Endodermal cell (in vitro differentiated cells): Measurements from ENCODE around the gene IRF2BP2. TPM values are rescaled to one million over a fixed set of nuclear protein-coding genes. Genes with fewer than 3 reads are reported as not detected.

Source experiments
- DNase-seq: peaks from one replicate; pipeline ENCODE4 v3.0.0-alpha.2; 2017
- H3K27ac ChIP-seq: 2 replicates; pipeline ENCODE4 v1.5.1; 2013; ENCODE audit warnings: mild to moderate bottlenecking, low read depth, low read length, moderate library complexity
- H3K27me3 ChIP-seq: 2 replicates; pipeline ENCODE4 v1.6.1; 2013; ENCODE audit warnings: mild to moderate bottlenecking, low read length, moderate library complexity; ENCODE audit not compliant: insufficient read depth, control insufficient read depth, poor library complexity, severe bottlenecking
- H3K36me3 ChIP-seq: 2 replicates; pipeline ENCODE4 v1.7.0; 2013; ENCODE audit warnings: mild to moderate bottlenecking, low read length, moderate library complexity; ENCODE audit not compliant: control insufficient read depth, insufficient read depth
- H3K4me1 ChIP-seq: one replicate; pipeline ENCODE4 v1.7.0; 2013; ENCODE audit warnings: low read length; ENCODE audit not compliant: control insufficient read depth, insufficient read depth
- H3K4me3 ChIP-seq: 2 replicates; pipeline ENCODE4 v1.5.1; 2013; ENCODE audit warnings: mild to moderate bottlenecking, low read length, moderate library complexity
- H3K9ac ChIP-seq: 2 replicates; pipeline ENCODE4 v1.6.1; 2013; ENCODE audit warnings: mild to moderate bottlenecking, low read length, moderate library complexity; ENCODE audit not compliant: poor library complexity, severe bottlenecking; ENCODE audit errors: extremely low read depth
- H3K9me3 ChIP-seq: 2 replicates; pipeline ENCODE4 v1.6.1; 2013; ENCODE audit warnings: mild to moderate bottlenecking, low read length, moderate library complexity; ENCODE audit not compliant: control insufficient read depth
- H3K27ac Mint-ChIP-seq: 2 replicates; pipeline ENCODE4 v1.8.0; 2020; ENCODE audit warnings: mixed read lengths
- H3K27me3 Mint-ChIP-seq: 2 replicates; pipeline ENCODE4 v1.8.0; 2021; ENCODE audit warnings: mild to moderate bottlenecking, mixed read lengths; ENCODE audit not compliant: insufficient read depth
- H3K36me3 Mint-ChIP-seq: 2 replicates; pipeline ENCODE4 v1.8.0; 2020; ENCODE audit warnings: low read depth, mixed read lengths
- H3K4me1 Mint-ChIP-seq: 2 replicates; pipeline ENCODE4 v1.8.0; 2020; ENCODE audit warnings: mixed read lengths
- H3K4me3 Mint-ChIP-seq: 2 replicates; pipeline ENCODE4 v1.8.0; 2020; ENCODE audit warnings: mild to moderate bottlenecking, moderate library complexity, mixed read lengths
- H3K9me3 Mint-ChIP-seq: 2 replicates; pipeline ENCODE4 v1.8.0; 2020; ENCODE audit warnings: mild to moderate bottlenecking, mixed read lengths
- WGBS, 2 experiments: methylation state at CpG; one replicate each; pipeline versions ENCODE4 v1.1.5 to v1.1.7; 2013; ENCODE audit warnings: missing lambda C conversion rate in 2 of 2, mixed read lengths in 1 of 2; ENCODE audit not compliant: insufficient coverage in 1 of 2, insufficient read length in 1 of 2; 5-methylcytosine and 5-hydroxymethylcytosine counted together
- total RNA-seq, 2 donors: library from RNA; stranded (reverse); fragmentation: NEBNext Ultra II Directional in 1 of 2; extraction: Animal tissue kit (Norgen Biotek cat#: 25700) in 1 of 2; gene quantifications; 2 replicates in 1 of 2; 3 replicates in 1 of 2; pipeline ENCODE4 v1.2.1, GENCODE V29; 2021
- TF ChIP-seq, protein P1 (sequence below): fragments of 200-600 bp; sonication (generic); conservative IDR thresholded peaks from 2 replicates; pipeline ENCODE4 v1.5.0; 2021; ENCODE audit warnings: antibody characterized with exemption, mild to moderate bottlenecking

The IRF2BP2 gene
- total RNA-seq, 2 donors from 2014 or later = 41.6 to 45.7 TPM

DNA sequence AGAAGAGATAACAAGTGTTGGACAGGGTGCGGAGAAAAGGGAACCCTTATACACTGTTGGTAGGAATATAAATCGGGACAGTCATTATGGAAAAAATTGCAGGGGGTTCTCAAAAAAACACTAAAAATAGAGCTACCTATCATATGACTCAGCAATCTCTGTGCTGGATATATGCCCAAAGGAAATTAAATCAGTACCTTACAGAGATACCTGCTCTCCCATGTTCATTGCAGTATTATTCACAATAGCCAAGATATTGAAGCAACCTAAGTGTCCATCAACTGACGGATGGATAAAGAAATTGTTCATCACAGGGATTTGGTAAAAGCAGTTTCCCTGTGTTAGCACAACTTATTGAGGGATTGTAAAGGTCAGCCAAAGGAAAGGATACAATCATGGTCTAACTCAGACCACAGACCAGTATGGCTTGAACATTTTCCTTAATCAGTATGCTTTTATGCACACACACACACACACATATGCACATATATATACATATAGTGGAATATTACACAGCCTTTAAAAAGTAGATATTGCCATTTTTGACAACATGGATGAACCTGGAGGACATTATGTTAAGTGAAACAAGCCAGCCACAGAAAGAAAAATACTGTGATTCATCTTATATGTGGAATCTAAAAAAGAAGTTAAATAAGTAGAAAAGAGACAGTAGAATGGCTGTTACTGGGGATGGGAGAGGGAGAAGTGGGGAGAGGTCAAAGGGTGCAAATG is 44.2 kb upstream of the IRF2BP2 start:
- no peaks in the 10 kb centered on the region for H3K36me3 Mint-ChIP-seq
- H3K27ac ChIP-seq = no peak overlapping the region
- no peak overlapping the region for H3K9ac ChIP-seq
- no peaks in the 10 kb centered on the region for H3K36me3 ChIP-seq
- DNase-seq = no peak
- 93% methylated on average over 3 of the region's 3 CpGs; no CpG with 5 or more reads in 1 of the 2 experiments for WGBS, 2 experiments
- no peaks in the 10 kb centered on the region for H3K9me3 Mint-ChIP-seq
- peaks cover 5% of the 10 kb centered on the region for H3K4me1 ChIP-seq
- TF ChIP-seq, protein P1, sequence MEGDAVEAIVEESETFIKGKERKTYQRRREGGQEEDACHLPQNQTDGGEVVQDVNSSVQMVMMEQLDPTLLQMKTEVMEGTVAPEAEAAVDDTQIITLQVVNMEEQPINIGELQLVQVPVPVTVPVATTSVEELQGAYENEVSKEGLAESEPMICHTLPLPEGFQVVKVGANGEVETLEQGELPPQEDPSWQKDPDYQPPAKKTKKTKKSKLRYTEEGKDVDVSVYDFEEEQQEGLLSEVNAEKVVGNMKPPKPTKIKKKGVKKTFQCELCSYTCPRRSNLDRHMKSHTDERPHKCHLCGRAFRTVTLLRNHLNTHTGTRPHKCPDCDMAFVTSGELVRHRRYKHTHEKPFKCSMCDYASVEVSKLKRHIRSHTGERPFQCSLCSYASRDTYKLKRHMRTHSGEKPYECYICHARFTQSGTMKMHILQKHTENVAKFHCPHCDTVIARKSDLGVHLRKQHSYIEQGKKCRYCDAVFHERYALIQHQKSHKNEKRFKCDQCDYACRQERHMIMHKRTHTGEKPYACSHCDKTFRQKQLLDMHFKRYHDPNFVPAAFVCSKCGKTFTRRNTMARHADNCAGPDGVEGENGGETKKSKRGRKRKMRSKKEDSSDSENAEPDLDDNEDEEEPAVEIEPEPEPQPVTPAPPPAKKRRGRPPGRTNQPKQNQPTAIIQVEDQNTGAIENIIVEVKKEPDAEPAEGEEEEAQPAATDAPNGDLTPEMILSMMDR = no peak
- H3K27me3 ChIP-seq = no peaks in the 10 kb centered on the region
- no peak overlapping the region for H3K4me3 Mint-ChIP-seq
- no peaks in the 10 kb centered on the region for H3K27me3 Mint-ChIP-seq
- H3K4me3 ChIP-seq = no peak overlapping the region
- H3K4me1 Mint-ChIP-seq = peaks cover 28% of the 10 kb centered on the region
- H3K9me3 ChIP-seq = no peaks in the 10 kb centered on the region
- no peak overlapping the region for H3K27ac Mint-ChIP-seq

DNA sequence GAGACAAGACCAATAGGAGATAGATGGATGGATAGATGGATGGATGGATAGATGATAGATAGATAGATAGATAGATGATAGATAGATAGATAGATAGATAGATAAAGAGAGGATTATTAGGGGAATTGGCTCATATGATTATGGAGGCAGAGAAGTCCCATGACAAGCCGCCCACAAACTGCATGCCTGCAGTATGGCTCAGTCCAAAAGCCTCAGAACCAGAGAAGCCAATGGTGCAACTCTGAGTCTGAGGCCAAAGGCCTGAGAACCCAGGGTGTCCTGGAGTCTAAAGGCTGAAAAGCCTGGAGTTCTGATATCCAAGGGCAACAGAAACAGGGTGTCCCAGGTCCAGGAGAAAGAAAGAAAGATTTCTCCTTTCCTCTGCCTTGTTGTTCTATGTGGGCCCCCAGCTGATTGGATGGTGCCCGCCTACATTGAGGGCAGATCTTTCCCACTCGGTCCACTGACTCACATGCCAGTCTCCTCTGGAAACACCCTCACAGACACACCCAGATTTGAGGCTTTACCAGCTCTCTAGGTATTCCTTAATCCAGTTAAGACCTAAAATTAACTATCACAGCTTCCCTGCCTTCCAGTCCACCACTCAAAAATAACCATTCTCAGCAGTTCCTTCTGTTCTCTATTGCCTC is 39.6 kb upstream of the IRF2BP2 start:
- peaks cover 6% of the 10 kb centered on the region for H3K9me3 Mint-ChIP-seq
- TF ChIP-seq, protein P1 = no peak
- H3K27me3 Mint-ChIP-seq = no peaks in the 10 kb centered on the region
- H3K27ac Mint-ChIP-seq = no peak overlapping the region
- H3K27ac ChIP-seq = no peak overlapping the region
- 71 to 85% methylated on average over 3 of the region's 3 CpGs for WGBS, 2 experiments
- no peak overlapping the region for H3K4me3 ChIP-seq
- no peaks in the 10 kb centered on the region for H3K4me1 Mint-ChIP-seq
- H3K36me3 ChIP-seq = no peaks in the 10 kb centered on the region
- H3K4me1 ChIP-seq = no peaks in the 10 kb centered on the region
- H3K9me3 ChIP-seq = peaks cover 8% of the 10 kb centered on the region
- no peaks in the 10 kb centered on the region for H3K27me3 ChIP-seq
- H3K4me3 Mint-ChIP-seq = no peak overlapping the region
- H3K9ac ChIP-seq = no peak overlapping the region
- no peaks in the 10 kb centered on the region for H3K36me3 Mint-ChIP-seq
- DNase-seq = no peak

DNA sequence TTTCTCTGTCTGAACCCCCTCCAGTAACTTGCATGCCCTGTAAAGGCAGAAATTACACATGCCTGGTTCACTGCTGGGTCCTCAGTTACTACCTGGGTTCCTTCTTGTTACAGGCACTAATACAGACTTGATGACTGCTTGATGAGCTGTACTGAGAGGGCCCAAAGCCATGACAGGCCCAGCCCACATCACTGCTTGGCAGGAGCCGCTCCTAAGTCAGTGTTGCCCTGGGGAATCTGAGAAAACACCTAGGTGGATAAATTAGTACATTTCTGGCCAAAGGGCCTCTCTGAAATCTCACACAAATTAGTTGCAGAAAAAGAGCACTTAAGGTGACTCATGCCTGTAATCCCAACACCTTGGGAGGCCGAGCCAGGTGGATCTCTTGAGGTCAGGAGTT is 37.8 kb upstream of the IRF2BP2 start:
- no peaks in the 10 kb centered on the region for H3K27me3 ChIP-seq
- H3K9me3 Mint-ChIP-seq = peaks cover 6% of the 10 kb centered on the region
- no peaks in the 10 kb centered on the region for H3K36me3 Mint-ChIP-seq
- no peak overlapping the region for H3K9ac ChIP-seq
- no peak overlapping the region for H3K4me3 ChIP-seq
- TF ChIP-seq, protein P1 = no peak
- H3K36me3 ChIP-seq = no peaks in the 10 kb centered on the region
- no peak overlapping the region for H3K27ac ChIP-seq
- no peaks in the 10 kb centered on the region for H3K27me3 Mint-ChIP-seq
- WGBS, 2 experiments = 93 to 100% methylated on average over 1 to 2 of the region's 2 CpGs
- no peak overlapping the region for H3K4me3 Mint-ChIP-seq
- peaks cover 8% of the 10 kb centered on the region for H3K9me3 ChIP-seq
- peaks cover 5% of the 10 kb centered on the region for H3K4me1 Mint-ChIP-seq
- DNase-seq = no peak
- peaks cover 5% of the 10 kb centered on the region for H3K4me1 ChIP-seq
- no peak overlapping the region for H3K27ac Mint-ChIP-seq
